ENCODE results near the gene CDIP1. TPM values are rescaled to one million over a fixed set of nuclear protein-coding genes. Genes with fewer than 3 reads are reported as not detected.
A peak's percentile ranks its signal among the peaks of the same experiment; 100 is the strongest.

The CDIP1 gene
- total RNA-seq, 1 donor from 2014 or later, result 49.4 TPM

- intact Hi-C loops (cut with micrococcal nuclease), result no loop called here
- peaks cover 2% of the 10 kb centered on the region for H3K4me1 Mint-ChIP-seq
- no peak for DNase-seq
- H3K9me3 Mint-ChIP-seq, result no peaks in the 10 kb centered on the region
- peaks cover 4% of the 10 kb centered on the region for H3K27me3 Mint-ChIP-seq
- H3K27ac Mint-ChIP-seq, result no peak overlapping the region
- H3K4me3 Mint-ChIP-seq, result no peak overlapping the region
- no peaks in the 10 kb centered on the region for H3K36me3 Mint-ChIP-seq (ENCODE audit: low read depth)
Measured at GRCh38 chr16:4561596-4561995, 23.0 kb upstream of the CDIP1 start.

DNA sequence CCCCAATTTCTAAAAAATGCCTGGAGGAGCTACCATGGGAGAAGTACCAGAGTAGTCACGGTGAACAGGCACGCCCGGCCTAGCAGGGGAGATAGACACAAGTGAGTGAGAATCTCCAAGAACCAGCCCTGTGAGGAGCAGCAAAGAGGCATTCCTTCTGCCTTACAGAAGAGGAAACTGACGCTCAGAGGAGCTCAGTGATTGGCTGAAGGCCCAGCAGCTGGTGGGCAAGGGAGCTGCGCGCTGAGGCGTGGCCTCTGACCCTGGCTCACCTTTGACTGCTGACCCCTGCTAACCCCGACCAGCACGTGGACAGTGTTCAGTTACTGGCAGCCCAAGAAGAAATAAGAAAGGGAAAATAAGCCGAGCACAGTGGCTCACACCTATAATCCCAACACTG, 19.4 kb upstream of the CDIP1 start:
- intact Hi-C loops (cut with micrococcal nuclease), result no loop called here
- H3K4me1 Mint-ChIP-seq, result no peaks in the 10 kb centered on the region
- no peak overlapping the region for H3K27ac Mint-ChIP-seq
- no peaks in the 10 kb centered on the region for H3K9me3 Mint-ChIP-seq
- DNase-seq, result no peak
- no peak overlapping the region for H3K4me3 Mint-ChIP-seq
- H3K36me3 Mint-ChIP-seq (ENCODE audit: low read depth), result no peaks in the 10 kb centered on the region
- peaks cover under 1% of the 10 kb centered on the region for H3K27me3 Mint-ChIP-seq

DNA sequence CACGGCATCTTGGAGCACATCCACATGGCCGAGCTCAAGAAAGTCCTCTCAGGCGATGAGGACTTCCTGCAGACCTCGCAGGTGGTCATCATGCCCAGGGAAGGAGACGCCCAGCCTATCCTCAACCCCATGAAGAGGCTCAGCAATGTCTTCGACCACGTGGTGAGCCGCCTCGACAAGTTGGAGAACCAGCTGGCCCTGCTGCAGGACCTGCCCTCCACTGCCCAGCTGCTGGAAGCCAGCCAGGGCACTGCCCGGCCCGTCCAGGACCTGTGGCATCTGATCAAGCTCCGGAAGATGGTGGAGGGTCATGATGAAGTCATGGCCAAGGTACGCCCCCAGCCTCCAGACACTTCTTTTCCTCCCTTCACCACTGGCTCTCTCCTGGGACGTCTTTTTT, 18.0 kb upstream of the CDIP1 start:
- Mint-ChIP-seq H3K27ac (no peak overlapping the region), H3K4me3 (no peak overlapping the region), H3K36me3 (ENCODE audit: low read depth) (no peaks in the 10 kb centered on the region), H3K4me1 (no peaks in the 10 kb centered on the region), H3K27me3 (peaks cover 8% of the 10 kb centered on the region), H3K9me3 (no peaks in the 10 kb centered on the region)
- DNase-seq, result no peak
- intact Hi-C loops (cut with micrococcal nuclease), result no loop called here

DNA sequence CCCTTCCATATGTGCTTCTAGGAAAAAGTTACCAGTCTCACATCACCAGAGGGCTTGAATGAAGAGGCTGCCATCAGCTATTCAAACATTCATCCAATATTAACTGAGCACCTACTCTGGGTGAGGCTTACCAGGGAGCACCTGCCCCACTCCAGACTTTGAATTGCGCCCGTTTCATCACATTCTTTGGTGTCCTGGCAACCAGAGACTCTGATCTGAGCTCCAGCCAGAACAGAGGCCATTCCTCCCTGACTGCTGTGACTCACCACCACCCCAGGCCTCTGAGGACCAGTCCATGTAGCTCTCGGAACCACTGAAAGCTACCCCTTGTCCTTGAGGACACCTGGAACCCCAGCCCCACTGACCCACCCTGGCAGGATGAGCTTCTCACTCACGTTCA, 17.5 kb upstream of the CDIP1 start, which contains the start of gene C16orf96:
TSS of gene C16orf96 (plus strand) at position 229 of the 400 bp plus-strand sequence. CDS start at position 379, 150 bp downstream.
- intact Hi-C loops (cut with micrococcal nuclease), result no loop called here
- Mint-ChIP-seq H3K27ac (no peak within 1 kb of the TSS), H3K4me3 (no peak within 1 kb of the TSS), H3K9me3 (no peaks in the 10 kb centered on the region), H3K36me3 (ENCODE audit: low read depth) (no peaks in the 10 kb centered on the region), H3K4me1 (no peaks in the 10 kb centered on the region), H3K27me3 (peaks cover 8% of the 10 kb centered on the region)
- no peak for DNase-seq

GRCh38 chr16:4552541-4552940, 14.0 kb upstream of the CDIP1 start:
- no peak overlapping the region for H3K4me3 Mint-ChIP-seq
- intact Hi-C loops (cut with micrococcal nuclease), result no loop called here
- no peak for DNase-seq
- no peaks in the 10 kb centered on the region for H3K9me3 Mint-ChIP-seq
- peaks cover 11% of the 10 kb centered on the region for H3K27me3 Mint-ChIP-seq
- H3K36me3 Mint-ChIP-seq (ENCODE audit: low read depth), result no peaks in the 10 kb centered on the region
- H3K4me1 Mint-ChIP-seq, result peaks cover 7% of the 10 kb centered on the region
- no peak overlapping the region for H3K27ac Mint-ChIP-seq

GRCh38 chr16:4550591-4550990, 12.0 kb upstream of the CDIP1 start:
- DNase-seq, result no peak
- H3K36me3 Mint-ChIP-seq (ENCODE audit: low read depth), result no peaks in the 10 kb centered on the region
- peaks cover 13% of the 10 kb centered on the region for H3K27me3 Mint-ChIP-seq
- H3K4me3 Mint-ChIP-seq, result no peak overlapping the region
- H3K9me3 Mint-ChIP-seq, result no peaks in the 10 kb centered on the region
- H3K27ac Mint-ChIP-seq, result no peak overlapping the region
- intact Hi-C loops (cut with micrococcal nuclease), result no loop called here
- peaks cover 7% of the 10 kb centered on the region for H3K4me1 Mint-ChIP-seq

GRCh38 chr16:4548124-4548523, 9.6 kb upstream of the CDIP1 start:
- Mint-ChIP-seq H3K9me3 (no peaks in the 10 kb centered on the region), H3K4me3 (no peak overlapping the region), H3K36me3 (ENCODE audit: low read depth) (no peaks in the 10 kb centered on the region), H3K27ac (no peak overlapping the region), H3K4me1 (peaks cover 7% of the 10 kb centered on the region), H3K27me3 (peaks cover 19% of the 10 kb centered on the region)
- DNase-seq, result no peak
- intact Hi-C loops (cut with micrococcal nuclease), result loop anchor here (1.0 to 2.0 kb wide), 3 partner anchors 33 to 71 kb away; no protein-coding TSS in a partner anchor

DNA sequence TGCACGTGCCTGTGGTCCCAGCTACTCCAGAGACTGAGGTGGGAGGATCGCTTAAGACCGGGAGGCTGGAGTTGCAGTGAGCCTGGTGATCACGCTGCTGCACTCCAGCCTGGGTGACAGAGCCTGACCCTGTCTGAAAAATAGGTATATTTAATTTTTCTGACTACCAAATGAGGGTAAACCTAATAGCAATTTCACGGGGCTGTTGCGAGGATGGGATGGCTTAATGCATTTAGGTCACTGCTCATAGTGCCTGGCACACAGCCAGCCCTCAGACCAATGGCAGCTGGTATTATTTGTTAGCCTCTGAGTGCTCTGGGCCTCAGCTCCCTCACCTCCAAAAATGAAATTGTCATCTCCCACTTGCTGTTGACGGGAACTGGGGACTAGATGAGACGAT, 5.9 kb upstream of the CDIP1 start:
- no peak for DNase-seq
- peaks cover 9% of the 10 kb centered on the region for H3K27me3 Mint-ChIP-seq
- no peak overlapping the region for H3K4me3 Mint-ChIP-seq
- peaks cover 3% of the 10 kb centered on the region for H3K36me3 Mint-ChIP-seq (ENCODE audit: low read depth)
- peaks cover 8% of the 10 kb centered on the region for H3K9me3 Mint-ChIP-seq
- peaks cover 7% of the 10 kb centered on the region for H3K4me1 Mint-ChIP-seq
- H3K27ac Mint-ChIP-seq, result no peak overlapping the region
- intact Hi-C loops (cut with micrococcal nuclease), result no loop called here

DNA sequence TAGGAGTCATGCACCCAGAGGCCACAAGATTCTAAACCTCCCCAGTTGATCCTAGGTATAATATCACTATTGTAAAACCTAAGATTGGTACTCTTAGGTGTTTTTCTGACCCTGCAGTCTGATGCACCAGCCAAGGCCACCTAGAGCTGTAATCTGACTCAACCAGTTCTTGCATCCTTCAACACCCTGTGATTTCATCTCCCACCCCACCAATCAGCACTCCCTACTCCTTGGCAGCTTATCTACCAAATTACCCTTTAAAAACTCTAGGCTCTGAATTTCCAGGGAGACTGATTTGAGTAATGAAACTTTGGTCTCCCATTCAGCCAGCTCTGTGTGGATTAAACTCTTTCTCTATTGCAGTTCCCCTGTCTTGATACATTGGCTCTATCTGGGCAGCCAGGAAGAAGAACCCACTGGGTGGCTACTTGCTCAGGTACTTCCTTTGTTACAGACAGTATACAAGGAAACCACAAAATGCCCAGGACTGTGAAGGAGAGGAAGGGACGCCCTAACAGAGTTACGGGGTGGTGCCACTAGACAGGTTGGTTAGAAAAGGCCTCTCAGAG, 1.2 kb upstream of the CDIP1 start:
- H3K27me3 Mint-ChIP-seq, result peaks cover 6% of the 10 kb centered on the region
- peaks cover 11% of the 10 kb centered on the region for H3K9me3 Mint-ChIP-seq
- H3K4me1 Mint-ChIP-seq, result peaks cover 27% of the 10 kb centered on the region
- no peak for DNase-seq
- no peak overlapping the region for H3K27ac Mint-ChIP-seq
- H3K4me3 Mint-ChIP-seq, result no peak overlapping the region
- peaks cover 16% of the 10 kb centered on the region for H3K36me3 Mint-ChIP-seq (ENCODE audit: low read depth)
- intact Hi-C loops (cut with micrococcal nuclease), result loop anchor here (5.0 to 10.0 kb wide), 4 partner anchors 78 to 415 kb away; partner anchors contain the start of genes DNAJA3 and SEC14L5

DNA sequence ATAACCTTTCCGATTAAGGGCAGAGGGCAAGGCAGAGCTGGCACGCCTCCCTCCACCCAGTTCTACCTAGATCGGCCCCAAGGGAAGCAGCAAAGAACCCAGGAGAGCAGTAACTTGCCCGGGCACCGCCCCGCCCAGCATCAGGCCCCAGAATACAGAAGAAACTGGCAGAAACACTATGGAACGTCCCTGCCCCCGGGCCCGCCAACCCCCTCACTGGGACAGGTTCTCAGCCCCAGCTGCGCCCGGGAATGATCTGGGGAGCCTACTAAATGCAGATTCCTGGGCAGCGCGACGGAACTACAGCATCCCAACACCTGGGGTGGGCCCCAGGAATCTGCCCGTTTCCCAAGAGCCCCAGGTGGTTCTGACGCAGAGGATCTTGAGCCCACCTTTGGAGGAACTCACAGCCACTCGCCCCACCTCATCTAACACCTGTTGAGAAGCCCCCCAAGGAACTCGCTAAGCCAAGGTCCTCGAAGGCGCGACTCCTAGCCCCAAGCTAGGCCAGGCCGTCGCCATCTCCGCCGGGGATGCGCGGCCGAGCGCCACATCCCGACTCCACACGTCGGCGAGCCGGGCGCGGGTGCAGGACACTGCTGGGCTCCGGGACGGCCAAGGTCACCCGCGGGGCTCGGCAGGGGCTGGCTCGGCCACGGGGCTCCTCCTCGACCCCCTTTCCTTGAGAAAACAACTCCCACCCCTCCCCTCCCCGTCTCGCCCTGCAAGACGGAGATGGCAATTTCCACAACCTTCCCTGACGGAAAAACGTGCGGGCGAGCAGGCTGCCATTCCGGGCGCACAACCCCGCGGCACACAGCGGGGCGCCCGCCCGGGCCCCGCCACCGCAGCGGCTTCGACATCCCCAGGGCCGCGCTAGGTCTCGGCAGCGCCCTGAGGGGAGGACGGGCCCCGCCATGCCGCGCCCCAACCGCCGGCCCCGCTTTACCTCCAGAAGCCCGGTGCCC, 913 bp downstream of the CDIP1 start:
- peak overlapping the region; percentile 74 for H3K27ac Mint-ChIP-seq
- intact Hi-C loops (cut with micrococcal nuclease), result loop anchor here (1.0 to 10.0 kb wide), 6 partner anchors 8 to 417 kb away; partner anchors contain the start of genes DNAJA3, HMOX2 and SEC14L5
- peaks cover 25% of the 10 kb centered on the region for H3K36me3 Mint-ChIP-seq (ENCODE audit: low read depth)
- peaks cover 11% of the 10 kb centered on the region for H3K9me3 Mint-ChIP-seq
- peak; percentile 60 for DNase-seq
- peak overlapping the region; percentile 85 for H3K4me3 Mint-ChIP-seq
- H3K27me3 Mint-ChIP-seq, result peaks cover 4% of the 10 kb centered on the region
- peaks cover 34% of the 10 kb centered on the region for H3K4me1 Mint-ChIP-seq

DNA sequence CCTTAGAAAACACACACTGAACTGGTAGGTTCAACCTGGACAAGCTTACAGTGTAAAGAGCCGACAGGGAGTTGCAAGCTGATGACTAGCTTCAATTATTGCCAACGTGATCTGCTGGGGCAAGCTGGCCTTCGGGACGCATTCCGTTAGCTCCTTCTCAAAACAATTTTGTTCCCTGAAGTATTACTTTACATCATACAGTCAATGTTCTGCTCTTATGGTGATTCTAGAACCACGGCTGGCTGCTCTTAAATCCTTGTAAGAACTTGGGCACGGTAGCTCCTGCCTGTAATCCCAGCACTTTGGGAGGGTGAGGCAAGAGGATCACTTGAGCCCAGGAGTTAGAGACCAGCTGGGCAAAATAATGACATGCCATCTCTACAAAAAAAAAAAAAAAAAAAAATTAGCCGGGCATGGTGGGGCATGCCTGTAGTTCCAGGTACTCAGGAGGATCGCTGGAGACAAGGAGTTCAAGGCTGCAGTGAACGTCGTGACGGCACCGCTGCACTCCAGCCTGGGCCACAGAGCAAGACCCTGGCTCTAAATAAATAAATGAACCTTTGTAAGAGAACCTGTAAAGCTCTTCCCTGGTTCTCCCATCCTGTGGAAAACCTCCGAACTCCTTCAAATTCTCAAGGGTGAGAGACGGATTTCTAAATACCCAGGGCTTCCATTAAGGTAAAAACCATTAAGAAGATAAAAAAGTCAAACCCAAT, 2.0 kb downstream of the CDIP1 start:
- Mint-ChIP-seq H3K27ac (peak overlapping the region; percentile 74), H3K4me1 (peaks cover 37% of the 10 kb centered on the region), H3K36me3 (ENCODE audit: low read depth) (peaks cover 32% of the 10 kb centered on the region), H3K4me3 (peak overlapping the region; percentile 85), H3K27me3 (peaks cover 4% of the 10 kb centered on the region), H3K9me3 (peaks cover 11% of the 10 kb centered on the region)
- no peak for DNase-seq
- intact Hi-C loops (cut with micrococcal nuclease), result loop anchor here (5.0 to 10.0 kb wide), 4 partner anchors 81 to 418 kb away; partner anchors contain the start of genes DNAJA3 and SEC14L5

DNA sequence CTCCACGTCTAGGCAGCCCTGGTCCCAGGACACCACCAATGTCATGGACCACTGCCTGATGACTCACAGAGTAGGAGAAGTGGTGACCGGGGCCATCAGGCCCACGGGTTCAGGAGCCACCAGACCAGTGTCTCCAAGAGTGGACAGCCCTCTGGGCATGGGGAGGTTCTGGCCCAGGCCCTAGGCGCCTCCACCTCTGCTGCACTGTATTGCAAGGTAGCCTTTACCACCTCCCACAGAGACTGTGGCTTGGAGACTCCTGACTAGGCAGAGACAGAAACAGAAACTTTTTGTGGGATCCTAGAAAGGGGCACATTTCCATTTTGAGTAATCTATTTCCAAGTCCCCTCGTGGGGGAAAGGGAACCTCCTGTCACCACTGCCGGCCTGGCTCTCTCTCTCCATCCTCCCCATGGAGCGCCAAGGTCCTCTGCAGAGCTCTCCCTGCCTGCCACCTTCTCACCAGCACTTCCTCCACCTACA, 2.9 kb downstream of the CDIP1 start:
- peak; percentile 73 for DNase-seq
- Mint-ChIP-seq H3K9me3 (peaks cover 11% of the 10 kb centered on the region), H3K27ac (peak overlapping the region; percentile 51)

DNA sequence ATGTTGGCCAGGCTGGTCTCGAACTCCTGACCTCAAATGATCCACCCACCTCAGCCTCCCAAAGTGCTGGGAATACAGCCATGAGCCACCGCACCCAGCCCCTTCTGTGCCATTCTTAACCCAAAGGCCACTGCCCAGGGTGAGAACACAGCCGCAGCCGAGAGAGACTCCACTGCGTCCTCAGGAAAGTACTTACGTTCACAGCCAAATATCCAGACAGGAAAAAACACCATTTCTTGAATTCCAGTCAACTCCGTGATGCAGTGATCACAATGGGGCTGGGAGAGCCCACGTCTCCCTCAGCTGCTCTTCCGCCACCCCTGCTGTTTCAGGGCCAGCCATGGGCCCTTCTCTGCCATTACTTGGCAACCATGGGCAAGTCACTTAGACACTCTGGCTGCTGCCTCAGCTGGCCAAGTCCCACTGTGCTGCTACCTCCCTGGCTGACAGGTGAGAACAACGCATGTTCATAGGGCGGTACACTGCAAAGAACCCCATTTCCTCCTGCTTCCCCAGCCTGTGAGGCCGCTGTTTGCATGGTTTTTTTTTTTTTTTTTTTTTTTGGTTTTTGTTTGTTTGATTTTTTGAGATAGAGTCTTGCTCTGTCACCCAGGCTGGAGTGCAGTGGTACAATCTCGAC, 4.3 kb downstream of the CDIP1 start:
- Mint-ChIP-seq H3K27me3 (peaks cover 2% of the 10 kb centered on the region), H3K4me1 (peaks cover 47% of the 10 kb centered on the region), H3K9me3 (peaks cover 3% of the 10 kb centered on the region), H3K4me3 (no peak overlapping the region), H3K36me3 (ENCODE audit: low read depth) (peaks cover 34% of the 10 kb centered on the region), H3K27ac (no peak overlapping the region)
- intact Hi-C loops (cut with micrococcal nuclease), result loop anchor here (10.0 kb wide), 1 partner anchor 421 kb away; the partner anchor contains the start of gene SEC14L5
- no peak for DNase-seq

More for the DNA sequence above, 2.9 kb downstream of the CDIP1 start:
- H3K4me1 Mint-ChIP-seq, result peaks cover 37% of the 10 kb centered on the region
- H3K4me3 Mint-ChIP-seq, result peak overlapping the region; percentile 51
- peaks cover 32% of the 10 kb centered on the region for H3K36me3 Mint-ChIP-seq (ENCODE audit: low read depth)
- H3K27me3 Mint-ChIP-seq, result peaks cover 4% of the 10 kb centered on the region
- intact Hi-C loops (cut with micrococcal nuclease), result loop anchor here (5.0 to 10.0 kb wide), 4 partner anchors 82 to 419 kb away; partner anchors contain the start of genes DNAJA3 and SEC14L5

Measured in activated CD4-positive, alpha-beta T cell treated with anti-CD3 and anti-CD28 coated beads, Interleukin-2, amount 10 ng/mL, durations not matched to agents 24 days and 14 days (primary cell).